HCT116 (cell line): ENCODE measurements around the gene ZBTB7C. TPM values are rescaled to one million over a fixed set of nuclear protein-coding genes. Genes with fewer than 3 reads are reported as not detected.

Experiments
- ATAC-seq: fragments of 200-7000 bp; cut with Tn5 transposase; 2 replicates; pipeline ENCODE4 v1.9.1; 2020; ENCODE audit warnings: mild to moderate bottlenecking, moderate library complexity
- BruUV-seq: library from RNA; stranded (reverse); fragments of 400-500 nt; replicated peaks from 2 replicates; lab custom pipeline; 2021; lab: Mats Ljungman, UMichigan
- CTCF ChIA-PET: fragments of 300-600 bp; sonication (Branson Sonifier 250); formaldehyde crosslinking; loops from one replicate; lab custom pipeline; 2021; ENCODE audit warnings: antibody characterized with exemption; lab: Charles Lee
- POLR2A ChIA-PET: fragments of 300-600, 350-600 bp; sonication (Branson Sonifier 250); formaldehyde crosslinking; loops from one replicate; lab custom pipeline; 2021; ENCODE audit warnings: antibody characterized with exemption; lab: Charles Lee
- RAD21 ChIA-PET, 2 experiments: fragments of 300-600 bp; sonication (Branson Sonifier 250); formaldehyde crosslinking; loops; one replicate each; lab custom pipeline; 2023; ENCODE audit warnings: low total read pairs in 2 of 2; ENCODE audit not compliant: uncharacterized antibody in 2 of 2, unreplicated experiment in 2 of 2, low non-redundant PET in 1 of 2; lab: Charles Lee
- DNase-seq: peaks from one replicate; pipeline ENCODE4 v3.0.0-alpha.2; 2010; ENCODE audit warnings: low read depth, low spot score
- H2AFZ ChIP-seq: fragments of 200-600 bp; shearing (Covaris generic), sonication (generic); 2 replicates; pipeline ENCODE4 v1.6.1; 2017; ENCODE audit warnings: low read depth, mixed run types, mixed read lengths, antibody characterized with exemption, low read length; ENCODE audit not compliant: poor library complexity, severe bottlenecking
- H3K27ac ChIP-seq: 2 replicates; pipeline ENCODE4 v1.5.1; 2012; ENCODE audit warnings: low read depth, low read length
- H3K27me3 ChIP-seq: fragments of 200-600 bp; sonication (generic); 2 replicates; pipeline ENCODE4 v1.6.1; 2016; ENCODE audit warnings: mixed run types, low read length, mixed read lengths; ENCODE audit not compliant: insufficient read depth
- H3K36me3 ChIP-seq, 2 experiments: fragments of 200-500 bp in 1 of 2; fragments of 200-600 bp in 1 of 2; sonication (Bioruptor generic) in 1 of 2; sonication (generic) in 1 of 2; 2 replicates each; pipeline versions ENCODE4 v1.5.1 to v1.6.1; 2014 to 2016; ENCODE audit warnings: low read length in 2 of 2, inconsistent platforms in 1 of 2, mixed read lengths in 1 of 2, mixed run types in 1 of 2; ENCODE audit not compliant: insufficient read depth in 2 of 2, control insufficient read depth in 1 of 2
- H3K4me1 ChIP-seq, 2 experiments: fragments of 200-600 bp in 1 of 2; sonication (generic) in 1 of 2; 2 replicates each; pipeline versions ENCODE4 v1.5.1 to v1.6.1; 2012 to 2017; ENCODE audit warnings: low read length in 2 of 2, inconsistent platforms in 1 of 2, mild to moderate bottlenecking in 1 of 2, mixed read lengths in 1 of 2, mixed run types in 1 of 2, moderate library complexity in 1 of 2; ENCODE audit not compliant: insufficient read depth in 2 of 2, control insufficient read depth in 1 of 2
- H3K4me2 ChIP-seq: fragments of 200-600 bp; sonication (generic); 2 replicates; pipeline ENCODE4 v1.6.1; 2017; ENCODE audit warnings: mixed run types, low read length, mixed read lengths
- H3K4me3 ChIP-seq, 2 experiments: fragments of 200-600 bp in 1 of 2; sonication (generic) in 1 of 2; replicated peaks in 1 of 2; 2 replicates each; pipeline ENCODE4 v1.5.1; 2011 to 2016; ENCODE audit warnings: low read length in 2 of 2, control low read depth in 1 of 2, low read depth in 1 of 2, mild to moderate bottlenecking in 1 of 2, mixed read lengths in 1 of 2, mixed run types in 1 of 2
- H3K79me2 ChIP-seq: fragments of 200-600 bp; sonication (generic); 2 replicates; pipeline ENCODE4 v1.6.1; 2017; ENCODE audit warnings: mild to moderate bottlenecking, mixed run types, low read length, moderate library complexity, mixed read lengths; ENCODE audit not compliant: insufficient read depth
- H3K9ac ChIP-seq: fragments of 200-600 bp; sonication (generic); 2 replicates; pipeline ENCODE4 v1.6.1; 2016; ENCODE audit warnings: low read length, mixed read lengths
- H3K9me2 ChIP-seq: fragments of 200-600 bp; sonication (generic), shearing (Covaris generic); 2 replicates; pipeline ENCODE4 v1.6.1; 2017; ENCODE audit warnings: mixed run types, mild to moderate bottlenecking, moderate library complexity; ENCODE audit not compliant: insufficient read depth
- H3K9me3 ChIP-seq, 2 experiments: fragments of 200-500 bp in 1 of 2; fragments of 200-600 bp in 1 of 2; sonication (Bioruptor generic) in 1 of 2; sonication (generic) in 1 of 2; 2 replicates each; pipeline ENCODE4 v1.6.1; 2014 to 2017; ENCODE audit warnings: low read length in 2 of 2, mixed read lengths in 2 of 2, inconsistent platforms in 1 of 2, low read depth in 1 of 2, mild to moderate bottlenecking in 1 of 2, mixed run types in 1 of 2, moderate library complexity in 1 of 2; ENCODE audit not compliant: control insufficient read depth in 1 of 2, insufficient read depth in 1 of 2
- H4K20me1 ChIP-seq: fragments of 200-600 bp; sonication (generic), shearing (Covaris generic); 2 replicates; pipeline ENCODE4 v1.6.1; 2017; ENCODE audit warnings: mixed run types, mild to moderate bottlenecking, moderate library complexity; ENCODE audit not compliant: insufficient read depth
- CBX3 ChIP-seq: IDR thresholded peaks from 2 replicates; pipeline ENCODE4 v1.6.1; 2012; ENCODE audit warnings: low read depth
- CEBPB ChIP-seq: IDR thresholded peaks from 2 replicates; pipeline ENCODE4 v1.6.1; 2012; ENCODE audit warnings: low read depth
- ELF1 ChIP-seq: IDR thresholded peaks from 2 replicates; pipeline ENCODE4 v1.6.1; 2012; ENCODE audit warnings: low read depth, borderline replicate concordance
- FOSL1 ChIP-seq: IDR thresholded peaks from 2 replicates; pipeline ENCODE4 v1.6.1; 2012; ENCODE audit warnings: low read depth
- JUND ChIP-seq: IDR thresholded peaks from 2 replicates; pipeline ENCODE4 v1.6.1; 2012
- POLR2AphosphoS5 ChIP-seq: IDR thresholded peaks from 2 replicates; pipeline ENCODE4 v1.6.1; 2011; ENCODE audit warnings: mild to moderate bottlenecking, low read depth, low read length, moderate library complexity
- SIN3A ChIP-seq: IDR thresholded peaks from 2 replicates; pipeline ENCODE4 v1.6.1; 2012; ENCODE audit warnings: low read depth
- YY1 ChIP-seq: IDR thresholded peaks from 2 replicates; pipeline ENCODE4 v1.6.1; 2011; ENCODE audit warnings: low read length, low read depth, moderate library complexity, mild to moderate bottlenecking; ENCODE audit not compliant: insufficient replicate concordance; ENCODE audit errors: extremely low read depth
- ZBTB33 ChIP-seq: IDR thresholded peaks from 2 replicates; pipeline ENCODE4 v1.6.1; 2011; ENCODE audit warnings: mild to moderate bottlenecking, low read length, moderate library complexity; ENCODE audit not compliant: insufficient replicate concordance; ENCODE audit errors: extremely low read depth
- ZFX ChIP-seq: fragments of 450-650 bp; IDR thresholded peaks from 2 replicates; pipeline ENCODE4 v1.6.1; 2017
- intact Hi-C: fragments of 100-400 bp; cut with micrococcal nuclease; formaldehyde crosslinking; loops from 2 replicates; pipeline ENCODE4 v1.10.0; 2022
- total RNA-seq: library from RNA; stranded (reverse); gene quantifications from one replicate; pipeline ENCODE4 v1.2.1, GENCODE V29; 2021; ENCODE audit not compliant: unreplicated experiment

ZBTB7C gene
- total RNA-seq, 1 experiment from 2014 or later, result 0.37 TPM

GRCh38 chr18:48399303-48400075 is 9.7 kb downstream of the ZBTB7C start:
- DNase-seq (no peak), ATAC-seq (no peak)
- ChIA-PET RAD21 (no interaction called here), POLR2A (no interaction called here), CTCF (no interaction called here)
- Histone ChIP-seq H4K20me1 (no peaks in the 10 kb centered on the region), H3K27me3 (peaks cover 11% of the 10 kb centered on the region; the same call in 1 of the 2 replicates), H3K9me3 (no peaks in the 10 kb centered on the region), H3K36me3 (no peaks in the 10 kb centered on the region), H3K4me2 (no peak overlapping the region), H3K27ac (no peak overlapping the region), H3K4me1 (peaks cover 0 to 2% of the 10 kb centered on the region in 2 experiments; a peak in 1 of 4 replicates), H3K79me2 (no peaks in the 10 kb centered on the region), H3K4me3 (no peak overlapping the region), H3K9me2 (no peaks in the 10 kb centered on the region), H2AFZ (no peak overlapping the region), H3K9ac (no peak overlapping the region)
- intact Hi-C loops, result no loop called here
- no TSS peak for BruUV-seq
- no peak for TF ChIP-seq CEBPB
- TF ChIP-seq ELF1, result no peak
- no peak for TF ChIP-seq SIN3A
- TF ChIP-seq CBX3, result no peak
- no peak for TF ChIP-seq ZBTB33
- TF ChIP-seq FOSL1, result no peak
- TF ChIP-seq POLR2AphosphoS5, result no peak
- no peak for TF ChIP-seq ZFX
- TF ChIP-seq YY1, result no peak
- no peak for TF ChIP-seq JUND
